Small intestine (tissue), 7 donors: ENCODE results near the gene SLC26A1. TPM values are rescaled to one million over a fixed set of nuclear protein-coding genes. Genes with fewer than 3 reads are reported as not detected.

ENCODE experiments used
- DNase-seq, 2 donors: peaks; one replicate each; pipeline versions ENCODE4 v3.0.0 to v3.0.0-alpha.2; 2013
- FAIRE-seq: peaks from 2 replicates; lab custom pipeline; 2012; peaks lifted over from hg19 to GRCh38; lab: Jason Lieb, UNC
- H3K27ac ChIP-seq, 3 donors: one replicate each; pipeline ENCODE4 v1.5.1; 2013; ENCODE audit warnings: low read length in 2 of 3, mild to moderate bottlenecking in 2 of 3, control low read depth in 1 of 3, inconsistent platforms in 1 of 3, low read depth in 1 of 3, moderate library complexity in 1 of 3
- H3K27me3 ChIP-seq, 3 donors: one replicate each; pipeline ENCODE4 v1.6.1; 2013; ENCODE audit warnings: low read length in 3 of 3, inconsistent platforms in 1 of 3; ENCODE audit not compliant: control insufficient read depth in 3 of 3, insufficient read depth in 3 of 3
- H3K36me3 ChIP-seq, 3 donors: one replicate each; pipeline ENCODE4 v1.6.1; 2013; ENCODE audit warnings: low read length in 3 of 3, inconsistent platforms in 1 of 3, low read depth in 1 of 3, mild to moderate bottlenecking in 1 of 3, moderate library complexity in 1 of 3; ENCODE audit not compliant: control insufficient read depth in 3 of 3, insufficient read depth in 2 of 3
- H3K4me1 ChIP-seq, 3 donors: one replicate each; pipeline ENCODE4 v1.6.1; 2013; ENCODE audit warnings: low read length in 2 of 3, inconsistent platforms in 1 of 3, low read depth in 1 of 3, mild to moderate bottlenecking in 1 of 3, moderate library complexity in 1 of 3; ENCODE audit not compliant: control insufficient read depth in 3 of 3, insufficient read depth in 2 of 3
- H3K4me3 ChIP-seq, 3 donors: one replicate each; pipeline ENCODE4 v1.5.1; 2013; ENCODE audit warnings: low read length in 3 of 3, control low read depth in 1 of 3, inconsistent platforms in 1 of 3, low read depth in 1 of 3, mild to moderate bottlenecking in 1 of 3, moderate library complexity in 1 of 3
- H3K9me3 ChIP-seq, 2 donors: one replicate each; pipeline ENCODE4 v1.6.1; 2013; ENCODE audit warnings: low read depth in 1 of 2, low read length in 1 of 2; ENCODE audit not compliant: control insufficient read depth in 2 of 2, insufficient read depth in 1 of 2
- WGBS, 3 donors: extraction: QIAGEN DNeasy Blood & Tissue Kit; methylation state at CpG; one replicate each; pipeline ENCODE4 v1.1.7; 2013; 5-methylcytosine and 5-hydroxymethylcytosine counted together
- polyA plus RNA-seq, 4 donors: library from polyadenylated mRNA; stranded (reverse) in 3 of 4; unstranded in 1 of 4; fragments of 200-250 nt in 3 of 4; fragments of 120-200 nt in 1 of 4; gene quantifications; one replicate each; pipeline versions ENCODE4 v1.2.1 to v1.2.3, GENCODE V29; 2013
- donor health status: healthy with polysubstance abuse.
- donor health status: control.
- donor health status: control.
- donor health status: Bipolar disorder and iron deficiency.
- donor health status: healthy.

SLC26A1 gene
- polyA plus RNA-seq, 4 donors = 0.54 to 8.6 (median 2.7) TPM

DNA sequence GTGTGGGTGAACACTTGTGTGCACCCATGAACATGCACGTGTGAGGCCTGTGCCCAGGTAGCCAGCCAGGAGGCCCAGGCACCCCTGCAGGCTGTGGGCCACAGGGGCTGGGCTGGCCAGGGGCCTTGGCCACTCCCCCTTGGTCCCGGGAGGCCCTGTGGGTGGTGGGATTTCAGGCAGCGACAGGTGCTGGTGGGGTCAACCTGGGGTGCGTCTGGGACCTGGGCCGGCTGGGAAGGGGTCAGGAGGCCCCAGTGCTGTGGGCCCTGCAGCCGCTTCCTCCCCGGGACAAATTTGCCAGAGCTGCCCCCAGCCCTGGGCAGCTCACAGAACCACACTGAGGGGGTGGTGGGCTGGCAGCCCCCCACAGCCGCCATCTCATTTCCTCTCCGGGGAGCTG, 26.1 kb upstream of the SLC26A1 start:
- H3K36me3 ChIP-seq = peaks cover 0 to 5% (median 0%) of the 10 kb centered on the region in 3 donors
- peaks cover 0 to 5% (median 0%) of the 10 kb centered on the region in 3 donors for H3K4me1 ChIP-seq
- H3K27me3 ChIP-seq = no peaks in the 10 kb centered on the region
- H3K27ac ChIP-seq = no peak overlapping the region
- FAIRE-seq = no peak
- no peaks in the 10 kb centered on the region for H3K9me3 ChIP-seq
- DNase-seq = no peak
- WGBS, 3 donors = 74 to 77% (median 76%) methylated on average over 9 of the region's 9 CpGs
- H3K4me3 ChIP-seq = no peak overlapping the region

DNA sequence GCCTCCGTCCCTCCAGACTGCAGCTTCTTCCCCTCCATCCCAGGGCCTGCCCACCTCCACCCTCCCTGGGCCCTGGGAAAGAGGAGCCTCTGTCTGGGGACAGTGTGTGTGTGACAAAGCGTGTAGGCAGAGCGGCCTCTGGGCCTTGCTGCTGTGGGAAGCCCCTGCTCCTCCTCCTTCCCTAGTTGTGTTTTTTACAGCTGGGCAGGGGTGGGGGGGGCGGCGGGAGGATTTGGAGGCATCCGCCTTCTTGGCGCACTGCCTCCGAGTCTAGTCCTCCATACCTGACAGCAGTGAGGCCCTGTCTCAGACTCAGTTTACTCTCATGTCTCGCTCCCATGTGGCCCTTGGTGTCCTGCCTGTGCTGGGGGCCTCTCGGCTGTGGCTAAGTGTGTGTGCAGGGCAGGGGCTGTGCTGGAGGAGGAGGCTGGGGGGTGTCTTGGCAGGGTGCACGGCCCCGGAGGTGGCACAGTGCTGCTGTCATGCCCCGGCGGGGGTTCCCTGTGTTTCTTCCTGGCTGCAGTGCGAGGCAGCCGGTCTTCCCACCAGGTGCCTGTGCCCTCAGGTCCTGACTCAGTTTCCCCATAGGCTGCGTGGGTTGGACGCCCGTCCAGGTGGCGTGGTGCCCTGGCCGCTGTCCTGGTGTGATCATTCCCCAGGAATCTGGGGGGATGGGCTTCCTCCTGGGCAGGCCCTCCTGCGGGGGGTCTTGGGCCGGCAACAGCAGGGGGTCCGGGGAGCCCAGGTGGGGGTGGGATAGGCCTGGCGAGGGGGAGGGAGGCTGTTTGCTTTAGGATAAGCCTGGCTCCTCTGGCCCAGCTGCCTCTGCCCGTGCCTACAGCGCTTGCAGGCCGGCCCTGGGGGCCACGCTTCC, 25.2 kb upstream of the SLC26A1 start:
- DNase-seq = no peak
- 84 to 89% (median 88%) methylated on average over 27 to 29 of the region's 29 CpGs for WGBS, 3 donors
- no peak overlapping the region for H3K27ac ChIP-seq
- H3K4me1 ChIP-seq = peaks cover 0 to 10% (median 0%) of the 10 kb centered on the region in 3 donors
- H3K4me3 ChIP-seq = no peak overlapping the region
- peaks cover 0 to 4% (median 0%) of the 10 kb centered on the region in 3 donors for H3K36me3 ChIP-seq
- FAIRE-seq = no peak
- H3K9me3 ChIP-seq = no peaks in the 10 kb centered on the region
- H3K27me3 ChIP-seq = no peaks in the 10 kb centered on the region

DNA sequence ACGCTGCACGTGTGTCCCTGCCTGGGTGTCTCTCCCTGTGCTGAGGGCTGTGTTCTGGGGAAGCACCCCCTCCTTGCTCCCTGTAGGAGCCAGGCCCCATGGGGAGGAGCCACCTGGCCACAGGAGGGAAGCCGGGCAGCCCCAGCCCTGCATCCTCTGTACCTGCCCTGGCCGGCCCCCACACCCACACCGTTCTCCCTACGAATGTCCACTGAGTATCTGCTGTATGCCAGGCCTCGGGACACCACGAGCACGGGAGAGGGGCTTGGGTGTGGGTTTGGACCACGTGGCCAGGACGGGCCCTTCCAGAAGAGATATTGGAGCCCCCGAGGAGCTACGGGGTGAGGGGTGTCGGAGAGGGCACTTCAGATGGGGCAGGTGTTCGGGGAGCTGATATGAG, 24.5 kb upstream of the SLC26A1 start:
- H3K27ac ChIP-seq = no peak overlapping the region
- no peak overlapping the region for H3K4me3 ChIP-seq
- no peak for FAIRE-seq
- no peaks in the 10 kb centered on the region for H3K27me3 ChIP-seq
- WGBS, 3 donors = 77 to 86% (median 84%) methylated on average over 15 of the region's 15 CpGs
- peaks cover 0 to 10% (median 0%) of the 10 kb centered on the region in 3 donors for H3K36me3 ChIP-seq
- no peak for DNase-seq
- H3K9me3 ChIP-seq = no peaks in the 10 kb centered on the region
- H3K4me1 ChIP-seq = peaks cover 0 to 13% (median 0%) of the 10 kb centered on the region in 3 donors

DNA sequence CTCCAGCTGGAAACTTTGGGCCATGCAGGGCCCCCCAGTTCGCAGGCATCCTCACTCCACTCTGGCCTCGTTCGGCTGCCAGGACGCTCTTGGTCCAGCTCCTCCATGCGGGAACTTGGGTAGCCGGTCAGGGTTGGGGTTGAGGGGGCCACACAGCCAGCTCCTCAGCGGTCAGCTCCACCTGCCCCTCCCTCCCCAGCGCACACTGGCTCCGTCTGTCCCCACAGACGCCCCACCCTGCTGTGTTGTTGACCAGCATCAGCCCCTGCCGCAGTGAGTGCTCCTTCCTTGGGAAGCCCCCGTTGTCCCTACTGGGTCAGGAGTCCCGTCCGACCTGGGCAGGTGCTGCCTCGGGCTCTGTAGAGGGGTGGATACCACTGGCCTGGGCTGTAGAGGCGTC, 24.0 kb upstream of the SLC26A1 start:
- peaks cover 0 to 12% (median 0%) of the 10 kb centered on the region in 3 donors for H3K4me1 ChIP-seq
- no peak overlapping the region for H3K4me3 ChIP-seq
- no peaks in the 10 kb centered on the region for H3K9me3 ChIP-seq
- DNase-seq (no peak), FAIRE-seq (no peak)
- H3K27ac ChIP-seq = no peak overlapping the region
- WGBS, 3 donors = 75 to 87% (median 87%) methylated on average over 15 to 16 of the region's 16 CpGs
- H3K36me3 ChIP-seq = peaks cover 0 to 9% (median 0%) of the 10 kb centered on the region in 3 donors
- H3K27me3 ChIP-seq = no peaks in the 10 kb centered on the region

DNA sequence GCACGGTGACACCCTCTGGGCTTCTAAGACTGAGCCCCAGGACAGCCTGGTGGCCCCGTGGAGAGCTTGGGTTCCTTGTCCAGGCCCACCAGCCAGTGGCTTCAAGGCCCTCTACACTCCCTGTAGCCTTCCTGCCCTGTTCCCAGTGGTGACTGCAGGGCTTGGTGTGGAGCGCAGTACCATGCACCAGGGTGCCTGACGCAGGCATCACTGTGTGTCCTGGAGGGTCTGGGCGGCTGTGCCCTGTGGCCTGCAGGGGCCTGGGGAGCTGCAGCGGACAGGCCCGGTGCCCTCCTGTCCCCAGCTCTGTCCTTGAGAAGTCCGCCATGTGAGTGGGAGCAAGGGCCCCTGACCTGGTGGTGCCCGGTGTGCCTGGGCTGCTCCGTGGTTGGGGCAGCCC, 22.5 kb upstream of the SLC26A1 start:
- WGBS, 3 donors = 89 to 91% (median 91%) methylated on average over 10 of the region's 10 CpGs
- H3K9me3 ChIP-seq = no peaks in the 10 kb centered on the region
- no peak overlapping the region for H3K4me3 ChIP-seq
- FAIRE-seq = no peak
- H3K36me3 ChIP-seq = peaks cover 0 to 8% (median 0%) of the 10 kb centered on the region in 3 donors
- no peak for DNase-seq
- no peak overlapping the region for H3K27ac ChIP-seq
- H3K27me3 ChIP-seq = no peaks in the 10 kb centered on the region
- peaks cover 0 to 15% (median 4%) of the 10 kb centered on the region in 3 donors for H3K4me1 ChIP-seq

DNA sequence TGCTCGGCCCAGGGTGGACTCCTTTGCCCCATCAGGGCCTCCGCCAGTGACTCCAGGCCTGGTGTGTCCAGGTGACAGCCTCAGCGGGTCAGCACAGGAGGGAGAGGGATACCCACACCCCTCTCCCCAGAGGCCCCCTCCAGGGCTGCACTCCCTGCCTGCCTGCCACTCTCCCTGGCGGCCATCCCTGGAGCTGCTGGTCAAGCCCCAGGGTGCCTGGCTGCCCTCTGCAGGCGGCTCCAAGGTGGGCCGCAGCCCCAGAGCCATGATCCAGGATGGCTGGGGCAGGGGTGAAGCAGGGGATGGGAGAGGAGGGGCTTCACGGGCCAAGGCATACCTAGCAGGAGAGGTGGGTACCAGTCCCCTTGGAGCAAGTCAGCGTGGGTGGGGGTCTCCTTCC, 22.0 kb upstream of the SLC26A1 start:
- H3K4me3 ChIP-seq = no peak overlapping the region
- H3K27ac ChIP-seq = no peak overlapping the region
- H3K4me1 ChIP-seq = peaks cover 0 to 21% (median 4%) of the 10 kb centered on the region in 3 donors
- FAIRE-seq (no peak), DNase-seq (no peak)
- no peaks in the 10 kb centered on the region for H3K27me3 ChIP-seq
- no peaks in the 10 kb centered on the region for H3K9me3 ChIP-seq
- WGBS, 3 donors = 89 to 92% (median 90%) methylated on average over 5 to 8 of the region's 8 CpGs
- peaks cover 0 to 8% (median 0%) of the 10 kb centered on the region in 3 donors for H3K36me3 ChIP-seq

DNA sequence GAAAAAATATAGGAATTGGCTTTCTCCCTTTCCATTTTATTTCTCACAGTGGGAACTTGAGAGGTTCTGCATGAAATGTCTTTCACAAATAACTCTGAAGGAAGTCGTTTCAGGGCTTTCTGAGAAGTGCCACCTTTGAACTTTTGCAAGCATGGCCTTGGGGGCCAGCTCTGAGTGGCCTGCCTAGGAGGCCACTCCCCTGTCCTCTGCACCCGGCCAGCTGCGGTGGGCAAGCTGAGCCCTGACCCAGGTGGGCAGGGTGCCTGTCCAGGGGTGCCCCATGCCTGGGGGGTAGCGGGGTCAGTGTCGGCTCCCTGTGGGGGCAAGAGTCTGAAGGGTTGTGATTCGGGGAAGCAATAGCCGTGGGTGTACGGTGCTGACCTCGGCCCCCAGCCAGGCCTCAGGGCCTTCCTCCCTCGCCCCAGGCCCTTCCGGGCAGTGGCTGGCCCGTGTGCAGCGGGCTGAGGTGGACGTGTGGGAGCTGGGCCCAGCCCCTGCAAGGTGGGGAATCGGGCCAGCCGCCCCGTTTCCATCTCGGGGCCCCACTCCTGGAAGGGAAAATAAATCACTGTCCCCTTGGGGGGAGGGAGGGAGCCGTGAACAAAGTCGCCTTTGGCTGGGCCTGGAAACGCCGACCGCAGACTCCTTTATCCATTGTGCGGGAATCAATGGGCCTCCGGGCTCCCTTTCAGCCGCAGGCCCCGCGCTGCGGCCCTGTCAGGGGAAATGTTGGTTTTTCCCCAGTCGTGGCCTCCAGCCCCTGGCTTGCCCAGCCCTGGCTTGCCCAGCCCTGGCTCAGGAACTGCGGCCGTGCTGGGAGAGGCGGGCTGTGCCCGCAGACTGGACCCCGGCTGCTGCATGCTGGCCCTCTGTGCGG, 21.3 kb upstream of the SLC26A1 start:
- Histone ChIP-seq H3K4me1 (peaks cover 0 to 21% (median 4%) of the 10 kb centered on the region in 3 donors), H3K27me3 (no peaks in the 10 kb centered on the region), H3K36me3 (peaks cover 0 to 8% (median 0%) of the 10 kb centered on the region in 3 donors), H3K27ac (no peak overlapping the region), H3K4me3 (no peak overlapping the region), H3K9me3 (no peaks in the 10 kb centered on the region)
- DNase-seq (no peak), FAIRE-seq (no peak)
- WGBS, 3 donors = 86 to 88% (median 88%) methylated on average over 29 to 36 of the region's 36 CpGs
